Tibial nerve (tissue), 4 donors: Measurements from ENCODE around the gene C22orf15. TPM values are rescaled to one million over a fixed set of nuclear protein-coding genes. Genes with fewer than 3 reads are reported as not detected.
A peak's percentile ranks its signal among the peaks of the same experiment; 100 is the strongest.
"Not testable (repeated sequence)": the region's sequence is repeated elsewhere in the genome, so short reads cannot be mapped to it uniquely, and the experiment has no call there.

Experiments used
- DNase-seq, 2 donors: peaks; one replicate each; pipeline ENCODE4 v3.0.0-alpha.2; 2019; ENCODE audit warnings: low spot score in 2 of 2
- H3K27ac ChIP-seq, 4 donors: fragments of 200-600 bp; sonication (generic) in 3 of 4; one replicate each; pipeline ENCODE4 v1.5.1; 2017 to 2019; ENCODE audit warnings: mild to moderate bottlenecking in 1 of 4
- H3K27me3 ChIP-seq, 2 donors: fragments of 200-600 bp; sonication (generic) in 1 of 2; one replicate each; pipeline versions ENCODE4 v1.5.1 to v1.6.0; 2017 to 2019
- H3K36me3 ChIP-seq, 3 donors: fragments of 200-600 bp; sonication (generic); one replicate each; pipeline ENCODE4 v1.5.1; 2018 to 2019
- H3K4me1 ChIP-seq, 4 donors: fragments of 200-600 bp; sonication (generic) in 3 of 4; one replicate each; pipeline ENCODE4 v1.5.1; 2017 to 2019
- H3K4me3 ChIP-seq, 4 donors: fragments of 200-600 bp; sonication (generic) in 3 of 4; one replicate each; pipeline ENCODE4 v1.5.1; 2017 to 2019; ENCODE audit warnings: mild to moderate bottlenecking in 1 of 4, moderate library complexity in 1 of 4
- H3K9me3 ChIP-seq, 4 donors: fragments of 200-600 bp; sonication (generic) in 3 of 4; one replicate each; pipeline ENCODE4 v1.5.1; 2017 to 2019
- CTCF ChIP-seq, 5 experiments: fragments of 200-600 bp in 3 of 5; fragments of 450-650 bp in 2 of 5; sonication (generic) in 3 of 5; IDR thresholded peaks; one replicate each; pipeline ENCODE4 v1.5.1; 2016 to 2019; ENCODE audit warnings: antibody characterized with exemption in 5 of 5, mild to moderate bottlenecking in 3 of 5, moderate library complexity in 2 of 5
- EP300 ChIP-seq, 2 donors: sonication (generic); formaldehyde crosslinking; IDR thresholded peaks; one replicate each; pipeline ENCODE4 v1.6.1; 2017; ENCODE audit warnings: antibody characterized with exemption in 2 of 2, mild to moderate bottlenecking in 1 of 2
- POLR2A ChIP-seq, 2 donors: fragments of 450-650 bp; IDR thresholded peaks; one replicate each; pipeline ENCODE4 v1.6.1; 2017; ENCODE audit warnings: antibody characterized with exemption in 2 of 2, mild to moderate bottlenecking in 2 of 2, moderate library complexity in 2 of 2
- WGBS, 2 donors: methylation state at CpG; one replicate each; pipeline ENCODE4 v1.1.5; 2018; 5-methylcytosine and 5-hydroxymethylcytosine counted together
- total RNA-seq, 4 donors: library from RNA; depleted of rRNA; stranded (reverse); fragments of >200 nt; gene quantifications; one replicate each; pipeline ENCODE4 v1.1.0, GENCODE V29; 2016

Gene C22orf15
- total RNA-seq, 4 donors from 2014 or later, result 0.44 TPM; not detected in 3

GRCh38 chr22:23722724-23723123 is 40.1 kb upstream of the C22orf15 start:
- H3K4me1 ChIP-seq, result no peaks in the 10 kb centered on the region
- TF ChIP-seq EP300 (IDR thresholded peaks at IDR 0.05) (no peak), CTCF (IDR thresholded peaks at IDR 0.05) (no peak), POLR2A (IDR thresholded peaks at IDR 0.05) (no peak)
- no peak overlapping the region for H3K27ac ChIP-seq
- H3K9me3 ChIP-seq, result no peaks in the 10 kb centered on the region
- no peaks in the 10 kb centered on the region for H3K27me3 ChIP-seq
- H3K36me3 ChIP-seq, result no peaks in the 10 kb centered on the region
- H3K4me3 ChIP-seq, result no peak overlapping the region
- WGBS, 2 donors, result 88 to 94% methylated on average over 2 of the region's 2 CpGs
- DNase-seq, result no peak

GRCh38 chr22:23728108-23728507 is 34.7 kb upstream of the C22orf15 start:
- H3K4me3 ChIP-seq, H3K4me1 ChIP-seq, H3K27ac ChIP-seq, H3K27me3 ChIP-seq, H3K9me3 ChIP-seq, DNase-seq, H3K36me3 ChIP-seq: not testable (repeated sequence)
- 78 to 81% methylated on average over 4 of the region's 4 CpGs for WGBS, 2 donors

- DNase-seq, result no peak
- no peak for TF ChIP-seq POLR2A (IDR thresholded peaks at IDR 0.05)
- no peak for TF ChIP-seq EP300 (IDR thresholded peaks at IDR 0.05)
- TF ChIP-seq CTCF (IDR thresholded peaks at IDR 0.05), result no peak
- H3K4me3 ChIP-seq, result no peak overlapping the region
- peaks cover 0 to 14% (median 0%) of the 10 kb centered on the region in 4 donors for H3K4me1 ChIP-seq
- H3K27me3 ChIP-seq, result no peaks in the 10 kb centered on the region
- H3K27ac ChIP-seq, result no peak overlapping the region
- no peaks in the 10 kb centered on the region for H3K9me3 ChIP-seq
- H3K36me3 ChIP-seq, result peaks cover 0 to 20% (median 0%) of the 10 kb centered on the region in 3 donors
Measured at GRCh38 chr22:23737696-23738095, 25.1 kb upstream of the C22orf15 start.

GRCh38 chr22:23742505-23743264 is 20.1 kb upstream of the C22orf15 start:
- Histone ChIP-seq H3K4me3 (no peak overlapping the region), H3K27ac (peak overlapping the region in 2 of 4 donors; percentile 4 to 47), H3K4me1 (peaks cover 0 to 19% (median 0%) of the 10 kb centered on the region in 4 donors), H3K9me3 (peaks cover 0 to 6% (median 0%) of the 10 kb centered on the region in 4 donors), H3K27me3 (no peaks in the 10 kb centered on the region), H3K36me3 (peaks cover 0 to 52% (median 0%) of the 10 kb centered on the region in 3 donors)
- TF ChIP-seq CTCF (IDR thresholded peaks at IDR 0.05) (no peak), EP300 (IDR thresholded peaks at IDR 0.05) (no peak), POLR2A (IDR thresholded peaks at IDR 0.05) (no peak)
- no peak for DNase-seq
- WGBS, 2 donors, result 71 to 73% methylated on average over 7 of the region's 7 CpGs

GRCh38 chr22:23743303-23743705 is 19.5 kb upstream of the C22orf15 start:
- Histone ChIP-seq H3K9me3 (peaks cover 0 to 6% (median 0%) of the 10 kb centered on the region in 4 donors), H3K36me3 (peaks cover 0 to 52% (median 0%) of the 10 kb centered on the region in 3 donors), H3K4me1 (peaks cover 0 to 19% (median 0%) of the 10 kb centered on the region in 4 donors), H3K4me3 (no peak overlapping the region), H3K27me3 (no peaks in the 10 kb centered on the region), H3K27ac (peak overlapping the region in 1 of 4 donors; percentile 4)
- no peak for TF ChIP-seq EP300 (IDR thresholded peaks at IDR 0.05)
- TF ChIP-seq POLR2A (IDR thresholded peaks at IDR 0.05), result no peak
- TF ChIP-seq CTCF (IDR thresholded peaks at IDR 0.05), result no peak
- no peak for DNase-seq
- 62 to 84% methylated on average over 2 of the region's 2 CpGs for WGBS, 2 donors
